ENCODE results near the gene SIM2.

DNA sequence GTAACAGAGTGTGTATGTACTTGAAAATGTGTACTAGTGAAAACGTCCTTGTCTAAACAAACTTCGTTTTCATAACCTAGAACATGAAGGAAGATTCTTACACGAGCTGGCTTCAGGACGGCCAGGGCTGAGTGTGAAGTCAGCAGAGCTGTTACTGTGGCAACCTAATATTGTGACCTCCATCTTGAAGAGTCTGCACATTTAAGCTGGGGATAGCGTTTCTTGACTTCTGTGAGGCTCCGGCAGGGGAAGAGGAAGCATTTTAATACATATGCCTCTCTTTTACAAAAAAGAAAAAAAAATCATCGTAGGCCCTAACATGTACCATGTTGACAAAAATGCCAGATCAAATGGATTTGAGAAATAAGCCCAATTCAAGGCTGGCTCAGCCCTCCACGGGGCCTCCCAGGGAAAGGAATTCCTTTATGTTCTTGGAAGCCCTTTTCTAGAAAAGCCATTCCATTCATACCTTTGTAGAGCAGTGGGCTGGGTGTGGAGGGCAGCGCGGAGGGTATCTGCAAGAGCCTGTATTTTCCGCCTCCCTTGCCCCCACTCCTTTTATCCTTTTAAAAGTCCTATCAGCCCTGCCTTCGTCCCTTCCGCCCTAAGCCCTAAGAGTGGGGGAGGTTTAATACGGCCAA, 51.1 kb downstream of the SIM2 start:
- TF ChIP-seq, protein P1, sequence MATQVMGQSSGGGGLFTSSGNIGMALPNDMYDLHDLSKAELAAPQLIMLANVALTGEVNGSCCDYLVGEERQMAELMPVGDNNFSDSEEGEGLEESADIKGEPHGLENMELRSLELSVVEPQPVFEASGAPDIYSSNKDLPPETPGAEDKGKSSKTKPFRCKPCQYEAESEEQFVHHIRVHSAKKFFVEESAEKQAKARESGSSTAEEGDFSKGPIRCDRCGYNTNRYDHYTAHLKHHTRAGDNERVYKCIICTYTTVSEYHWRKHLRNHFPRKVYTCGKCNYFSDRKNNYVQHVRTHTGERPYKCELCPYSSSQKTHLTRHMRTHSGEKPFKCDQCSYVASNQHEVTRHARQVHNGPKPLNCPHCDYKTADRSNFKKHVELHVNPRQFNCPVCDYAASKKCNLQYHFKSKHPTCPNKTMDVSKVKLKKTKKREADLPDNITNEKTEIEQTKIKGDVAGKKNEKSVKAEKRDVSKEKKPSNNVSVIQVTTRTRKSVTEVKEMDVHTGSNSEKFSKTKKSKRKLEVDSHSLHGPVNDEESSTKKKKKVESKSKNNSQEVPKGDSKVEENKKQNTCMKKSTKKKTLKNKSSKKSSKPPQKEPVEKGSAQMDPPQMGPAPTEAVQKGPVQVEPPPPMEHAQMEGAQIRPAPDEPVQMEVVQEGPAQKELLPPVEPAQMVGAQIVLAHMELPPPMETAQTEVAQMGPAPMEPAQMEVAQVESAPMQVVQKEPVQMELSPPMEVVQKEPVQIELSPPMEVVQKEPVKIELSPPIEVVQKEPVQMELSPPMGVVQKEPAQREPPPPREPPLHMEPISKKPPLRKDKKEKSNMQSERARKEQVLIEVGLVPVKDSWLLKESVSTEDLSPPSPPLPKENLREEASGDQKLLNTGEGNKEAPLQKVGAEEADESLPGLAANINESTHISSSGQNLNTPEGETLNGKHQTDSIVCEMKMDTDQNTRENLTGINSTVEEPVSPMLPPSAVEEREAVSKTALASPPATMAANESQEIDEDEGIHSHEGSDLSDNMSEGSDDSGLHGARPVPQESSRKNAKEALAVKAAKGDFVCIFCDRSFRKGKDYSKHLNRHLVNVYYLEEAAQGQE (IDR thresholded peaks at IDR 0.05; ENCODE audit: insufficient read depth in 1 of 2, low read depth in 2 of 2, low read length in 2 of 2), result no peak
- TF ChIP-seq POLR2AphosphoS5 (IDR thresholded peaks at IDR 0.05; ENCODE audit: low read depth, low read length) (no peak), TAF1 (IDR thresholded peaks at IDR 0.05; ENCODE audit: borderline replicate concordance, insufficient read depth, low read length) (no peak), SIN3A (IDR thresholded peaks at IDR 0.05; ENCODE audit: borderline replicate concordance, insufficient read depth, low read length) (no peak), FOXP2 (optimal IDR thresholded peaks at IDR 0.05; ENCODE audit: borderline replicate concordance, extremely low read depth, extremely low read length, insufficient read depth) (no peak)

Measured in PFSK-1 (cell line).